CD1c-positive myeloid dendritic cell (primary cell): ENCODE results near the gene MYL5.
"Not testable (repeated sequence)": the region's sequence is repeated elsewhere in the genome, so short reads cannot be mapped to it uniquely, and the experiment has no call there.

Source experiments
- DNase-seq: peaks from one replicate; pipeline ENCODE4 v3.0.0-alpha.2; 2016; ENCODE audit errors: extremely low spot score

MYL5 gene

DNA sequence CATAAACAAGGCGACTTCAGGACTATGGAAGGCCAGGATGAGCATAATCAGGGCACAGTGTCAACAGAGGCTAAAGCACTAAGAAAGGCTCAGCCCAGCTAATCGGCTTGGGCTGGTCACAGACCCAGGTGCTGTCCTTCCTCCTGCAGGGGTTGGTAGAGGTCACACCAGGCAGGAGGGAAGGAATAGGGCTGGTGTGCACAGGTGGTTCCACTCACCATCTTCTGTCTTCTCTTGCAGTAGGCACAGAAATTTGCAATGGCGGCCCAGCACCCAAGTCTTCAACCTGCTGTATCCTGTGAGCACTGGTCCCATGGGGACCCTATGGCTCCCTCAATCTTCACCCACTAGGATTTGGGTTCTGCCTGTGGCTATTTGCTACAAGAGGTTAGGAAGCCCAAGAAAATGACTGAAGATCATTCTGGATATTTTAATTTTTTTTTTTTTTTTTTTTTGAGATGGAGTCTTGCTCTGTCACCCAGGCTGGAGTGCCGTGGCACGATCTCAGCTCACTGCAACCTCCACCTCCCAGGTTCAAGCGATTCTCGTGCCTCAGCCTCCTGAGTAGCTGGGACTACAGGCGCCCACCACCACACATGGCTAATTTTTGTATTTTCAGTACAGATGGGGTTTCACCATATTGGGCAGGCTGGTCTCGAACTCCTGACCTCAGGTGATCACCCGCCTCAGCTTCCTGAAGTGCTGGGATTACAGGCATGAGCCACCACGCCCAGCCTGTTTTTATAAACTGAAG lies 4.4 kb upstream of the MYL5 start:
- not testable (repeated sequence) for DNase-seq

DNA sequence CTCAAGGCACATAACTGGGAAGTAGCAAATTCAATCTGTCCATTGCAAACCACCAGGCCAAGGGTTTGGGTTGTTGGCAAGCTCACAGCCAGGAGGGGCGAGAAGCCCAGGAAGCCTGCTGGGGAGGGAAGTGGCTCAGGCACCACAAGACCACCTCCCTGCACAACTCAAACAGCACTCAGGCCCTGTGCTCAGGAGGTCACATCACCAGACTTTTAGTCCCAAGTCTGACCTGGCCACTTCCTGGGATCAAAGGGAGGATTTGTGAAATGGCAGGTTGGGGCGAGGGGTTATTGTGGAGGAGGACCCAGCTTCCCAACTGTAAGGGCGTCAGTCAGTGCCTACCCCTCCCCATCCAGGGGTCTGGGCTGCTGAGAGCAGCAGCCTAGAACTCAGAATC lies 2.6 kb upstream of the MYL5 start:
- DNase-seq: no peak

DNA sequence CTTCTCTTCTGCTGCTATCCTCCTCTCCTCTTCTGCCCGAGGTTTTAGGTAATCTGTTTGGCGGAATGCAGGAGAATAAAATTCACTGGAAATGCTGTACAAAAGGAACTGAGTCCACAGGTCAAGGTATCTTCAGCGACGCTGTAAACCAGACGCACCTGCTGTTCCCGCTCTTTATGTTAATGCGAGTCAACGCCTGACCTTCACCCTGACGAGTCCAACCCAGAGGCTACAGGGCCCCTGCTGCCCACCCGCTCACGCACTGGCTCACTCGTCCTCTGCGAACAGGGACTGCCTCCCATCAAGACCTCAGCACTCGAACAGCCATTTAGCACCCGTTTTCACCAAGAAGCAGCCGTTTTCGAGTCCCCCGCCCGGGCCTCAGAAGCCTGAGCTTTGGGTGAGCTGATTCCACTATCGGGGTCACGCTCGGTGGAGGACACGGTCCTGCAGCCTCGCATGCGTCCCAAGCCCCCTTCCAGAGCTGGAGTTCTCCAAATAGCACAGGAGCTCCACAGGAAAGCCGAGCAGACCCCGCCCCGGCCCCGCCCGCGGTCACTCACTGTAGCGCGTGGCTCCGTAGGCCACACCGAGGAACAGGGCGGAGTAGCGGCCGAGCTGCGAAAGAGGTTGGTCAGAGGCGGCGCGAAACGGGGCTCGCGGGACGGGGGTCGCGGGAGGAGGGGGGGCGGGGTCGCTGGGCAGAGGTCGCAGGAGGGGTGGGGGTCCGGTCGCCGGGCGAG lies 822 bp upstream of the MYL5 start:
- peak; percentile 47 for DNase-seq

DNA sequence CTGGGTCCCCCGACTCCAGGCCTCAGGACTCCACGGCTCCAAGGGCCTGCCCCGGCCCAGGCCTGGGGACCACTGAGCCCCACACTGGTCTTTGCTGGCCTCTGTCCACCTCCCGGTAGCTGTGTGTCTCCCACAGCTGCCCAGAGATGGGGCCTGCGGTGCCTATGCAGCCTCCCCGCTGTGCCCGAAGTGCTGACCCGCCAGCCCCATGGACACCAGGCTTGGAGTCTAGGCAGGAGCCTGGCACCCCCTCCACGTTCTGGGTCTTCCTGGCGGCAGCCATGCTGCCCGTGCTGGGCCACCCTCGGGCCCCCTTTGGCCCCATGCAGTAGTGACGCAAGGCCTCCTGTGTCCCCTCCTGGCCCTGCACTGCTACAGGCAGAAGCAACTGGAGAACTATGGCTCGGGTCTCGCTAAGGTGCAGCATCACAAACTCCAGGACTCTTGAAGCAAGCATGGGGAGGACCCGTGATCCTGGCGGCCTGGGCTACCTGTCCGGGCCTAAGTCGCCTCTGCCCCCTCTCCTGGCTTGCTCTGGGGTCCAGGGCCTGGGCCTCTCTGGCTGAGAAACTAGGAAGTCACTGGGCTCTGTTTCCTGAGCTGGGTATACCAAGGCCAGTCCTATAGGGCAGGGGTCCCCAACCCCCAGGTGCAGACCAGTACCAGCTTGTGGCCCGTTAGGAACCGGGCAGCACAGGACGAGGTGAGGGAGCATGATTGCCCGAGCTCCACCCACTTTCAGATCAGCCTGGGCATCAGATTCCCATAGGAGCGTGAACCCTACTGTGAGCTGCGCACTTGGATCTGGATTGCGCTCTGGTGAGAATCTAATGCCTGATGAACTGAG lies 917 bp downstream of the MYL5 start:
- no peak for DNase-seq

DNA sequence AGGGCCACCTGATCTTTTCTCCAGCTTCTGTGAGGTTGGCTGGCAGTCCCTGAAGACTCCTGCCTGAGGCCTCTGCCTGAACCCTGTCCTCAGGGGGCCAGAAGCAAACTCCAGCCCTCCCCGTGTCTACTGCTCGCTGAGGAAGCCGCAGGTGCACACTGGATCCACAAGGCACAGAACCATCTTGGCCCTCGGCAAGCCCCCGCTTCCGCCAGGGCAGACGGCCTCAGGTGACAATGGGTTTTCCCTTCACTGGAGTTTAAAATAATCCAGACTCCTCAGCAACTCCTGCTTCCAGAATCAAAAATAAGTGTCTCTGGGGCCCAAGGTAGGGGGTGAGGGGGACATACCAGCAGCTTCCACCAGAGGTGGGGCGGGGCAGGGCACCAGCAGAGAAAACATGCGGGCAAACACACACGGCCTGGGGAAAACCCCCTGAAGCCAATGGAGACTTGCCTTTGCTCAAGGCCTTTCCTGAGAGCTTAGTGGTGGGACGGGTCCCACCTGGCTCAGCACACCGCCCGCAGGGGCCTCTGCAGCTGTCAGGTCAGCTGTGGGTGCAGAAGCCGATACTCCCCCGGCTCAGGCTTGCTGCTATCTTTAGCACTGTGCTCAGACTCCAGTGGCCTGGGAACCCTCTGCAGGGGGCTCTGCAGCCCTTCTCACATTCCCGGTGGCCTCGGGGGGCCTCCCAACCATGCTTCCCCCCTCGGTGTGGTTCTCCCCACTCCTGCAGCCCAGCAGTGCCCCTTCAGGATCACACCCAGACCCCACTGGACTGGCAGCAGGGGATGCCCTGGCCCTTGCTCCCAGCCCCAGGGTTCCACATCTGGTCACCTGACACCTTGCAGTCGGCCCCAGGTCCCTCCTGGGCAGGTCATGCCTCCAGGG lies 1.9 kb downstream of the MYL5 start:
- DNase-seq: no peak

DNA sequence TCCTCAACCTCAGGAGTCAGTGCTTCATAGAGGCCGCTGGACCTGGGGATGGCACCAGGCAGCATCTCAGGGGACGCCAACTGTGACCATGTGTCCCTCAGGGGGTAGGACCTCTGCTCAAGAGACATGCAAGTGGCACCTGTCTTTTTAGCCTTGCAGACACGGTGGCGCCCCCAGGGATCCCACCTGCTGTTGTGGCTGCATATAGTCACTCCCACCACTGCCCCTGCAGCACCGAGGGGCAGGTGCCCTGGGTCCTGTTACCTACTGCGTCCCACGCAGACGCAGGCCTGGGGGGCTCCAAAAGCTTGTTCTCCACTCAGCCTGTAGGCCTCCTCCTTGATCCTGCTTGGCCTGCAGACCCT lies 2.5 kb downstream of the MYL5 start:
- no peak for DNase-seq

DNA sequence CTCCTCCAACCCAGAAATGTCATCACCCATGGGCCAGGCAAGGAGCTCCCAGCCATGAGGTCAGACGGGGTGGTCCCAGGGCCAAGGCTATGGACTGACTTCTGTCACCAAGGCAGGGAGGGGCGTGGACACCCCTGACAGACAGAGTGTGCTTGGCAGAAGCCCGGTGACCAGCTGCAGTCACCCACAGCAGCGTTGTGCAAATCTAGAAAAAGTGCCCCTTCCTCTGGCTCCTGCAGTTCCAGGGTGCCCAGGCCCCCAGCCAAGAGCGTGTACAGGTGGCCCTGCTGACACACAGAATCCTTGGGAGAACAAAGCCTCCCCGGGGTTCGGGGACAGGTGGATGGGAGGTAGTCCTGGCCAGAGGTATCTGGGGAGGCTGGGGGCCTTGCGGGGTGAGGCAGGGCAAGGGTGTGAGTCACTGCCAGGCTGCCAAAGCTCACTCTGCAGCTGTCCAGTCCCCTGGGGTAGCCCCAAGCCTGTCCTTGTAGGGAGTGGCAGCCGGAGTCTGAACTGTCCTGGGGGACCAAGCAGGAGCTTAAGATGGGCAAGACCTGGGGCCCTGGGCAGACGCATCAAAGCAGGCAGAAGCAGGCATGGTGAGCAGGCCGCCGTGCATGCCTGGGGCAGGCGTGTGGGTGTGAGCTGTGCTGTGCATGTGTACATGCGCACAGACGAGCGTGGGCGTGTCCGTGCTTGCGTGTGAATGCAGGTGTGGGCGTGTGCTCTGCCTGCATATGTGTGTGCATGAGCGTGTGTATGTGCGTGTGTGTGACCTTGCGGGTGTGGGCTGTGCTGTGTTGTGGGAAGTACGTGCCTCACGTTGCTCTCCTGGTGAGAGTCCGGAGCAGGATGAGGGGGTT lies 3.3 kb downstream of the MYL5 start:
- DNase-seq: peak; percentile 57

DNA sequence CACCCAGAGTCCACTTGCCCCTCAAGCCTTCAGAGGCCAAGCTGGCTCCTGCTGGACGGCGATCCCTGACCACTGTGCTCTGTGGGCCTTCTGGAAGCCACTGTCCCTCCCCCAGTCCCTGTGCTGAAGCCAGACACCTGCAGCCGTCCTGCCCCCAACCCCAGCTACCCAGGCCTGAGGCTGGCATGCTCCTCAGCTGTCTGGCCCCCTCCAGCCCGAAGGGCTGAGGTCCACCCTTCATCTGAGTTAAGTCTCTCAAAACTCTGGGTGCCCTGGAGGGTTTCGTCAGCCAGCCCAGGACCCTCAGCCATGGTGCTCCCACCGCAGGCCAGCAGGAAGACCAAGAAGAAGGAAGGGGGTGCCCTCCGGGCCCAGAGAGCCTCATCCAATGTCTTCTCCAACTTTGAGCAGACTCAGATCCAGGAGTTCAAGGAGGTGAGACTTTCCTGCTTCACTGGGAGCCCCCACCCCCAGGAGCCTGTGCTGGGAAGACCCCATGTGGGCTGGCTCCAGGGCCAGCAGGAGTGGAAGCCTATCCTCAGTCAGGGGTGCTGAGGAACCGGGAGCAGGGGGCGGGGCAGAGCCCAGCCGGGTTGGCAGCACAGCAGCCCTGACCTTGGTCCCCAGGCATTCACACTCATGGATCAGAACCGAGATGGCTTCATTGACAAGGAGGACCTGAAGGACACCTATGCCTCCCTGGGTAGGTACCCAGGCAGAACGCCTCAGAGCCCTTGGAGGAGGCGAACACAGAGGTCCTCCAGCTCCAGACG lies 4.2 kb downstream of the MYL5 start:
- no peak for DNase-seq

DNA sequence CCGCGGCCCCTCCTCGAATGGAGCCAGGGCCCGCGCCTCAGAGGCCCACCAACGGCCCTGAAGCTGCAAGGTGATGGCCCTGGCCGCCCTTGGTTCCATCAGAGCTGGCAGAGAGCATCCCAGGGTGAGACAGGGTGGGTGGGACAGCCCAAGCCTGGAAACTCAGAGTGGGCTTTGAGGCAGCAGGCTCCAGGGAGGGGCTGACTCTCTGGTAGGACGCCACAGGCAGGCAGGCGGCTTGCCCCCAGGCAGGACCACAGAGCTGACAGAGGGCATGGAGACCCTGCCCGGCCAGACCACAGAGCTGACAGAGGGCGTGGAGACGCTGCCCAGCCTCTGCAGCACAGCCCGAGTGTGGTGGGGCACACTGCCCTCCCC lies 4.8 kb downstream of the MYL5 start:
- DNase-seq: no peak

DNA sequence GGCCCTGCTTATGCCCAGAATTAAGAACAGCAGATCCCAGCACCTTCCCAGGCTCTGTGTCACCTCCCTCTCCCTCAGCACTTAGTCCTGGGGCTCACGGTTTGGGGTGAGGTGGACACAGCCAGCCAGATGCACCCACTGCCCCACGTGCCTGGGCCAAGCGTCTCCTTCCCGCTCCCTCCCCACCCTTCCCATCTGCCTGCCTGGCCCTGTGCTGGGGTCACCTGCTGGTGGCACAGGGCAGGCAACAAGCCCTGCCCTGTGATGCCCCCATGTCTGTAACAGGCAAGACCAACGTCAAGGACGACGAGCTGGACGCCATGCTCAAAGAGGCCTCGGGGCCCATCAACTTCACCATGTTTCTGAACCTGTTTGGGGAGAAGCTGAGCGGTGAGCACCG lies 5.3 kb downstream of the MYL5 start:
- no peak for DNase-seq

DNA sequence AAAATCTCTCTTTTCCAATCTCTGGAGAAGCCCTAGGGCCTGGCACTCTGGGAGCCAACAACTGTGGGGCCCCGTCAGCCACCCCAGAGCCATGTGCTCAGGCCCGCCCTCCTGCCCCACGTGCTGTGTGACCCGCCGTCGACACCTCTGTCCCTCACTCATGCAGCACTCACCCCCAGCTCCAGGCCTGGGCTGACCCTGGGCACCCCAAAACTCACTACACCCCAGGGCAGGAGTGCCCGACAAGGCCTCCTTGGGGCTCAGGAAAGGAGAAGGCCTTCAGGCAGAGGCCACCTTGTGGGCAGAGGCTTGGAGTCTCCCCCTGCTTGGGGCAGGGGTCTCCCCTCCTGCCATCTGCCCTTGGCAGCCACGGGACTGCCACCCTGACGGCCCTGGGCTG lies 5.7 kb downstream of the MYL5 start:
- DNase-seq: no peak

DNA sequence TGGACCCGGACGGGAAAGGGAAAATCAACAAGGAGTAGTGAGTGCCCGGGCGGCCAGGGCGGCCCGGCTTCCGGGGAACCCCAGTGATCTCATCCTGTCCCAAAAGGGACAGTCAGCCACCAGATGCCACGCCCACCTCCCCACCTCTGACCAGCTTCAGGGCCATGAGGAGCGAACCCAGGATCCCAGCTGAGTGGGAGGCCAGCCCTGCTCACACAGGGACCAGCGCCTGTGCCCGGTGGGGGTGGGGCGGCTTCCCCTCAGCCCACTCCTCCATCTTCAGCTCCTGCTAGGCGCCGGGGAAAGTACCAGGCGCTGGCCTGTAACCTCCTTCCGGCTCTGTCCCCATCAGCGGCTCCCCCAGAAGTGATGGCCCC lies 6.2 kb downstream of the MYL5 start:
- peak; percentile 66 for DNase-seq

DNA sequence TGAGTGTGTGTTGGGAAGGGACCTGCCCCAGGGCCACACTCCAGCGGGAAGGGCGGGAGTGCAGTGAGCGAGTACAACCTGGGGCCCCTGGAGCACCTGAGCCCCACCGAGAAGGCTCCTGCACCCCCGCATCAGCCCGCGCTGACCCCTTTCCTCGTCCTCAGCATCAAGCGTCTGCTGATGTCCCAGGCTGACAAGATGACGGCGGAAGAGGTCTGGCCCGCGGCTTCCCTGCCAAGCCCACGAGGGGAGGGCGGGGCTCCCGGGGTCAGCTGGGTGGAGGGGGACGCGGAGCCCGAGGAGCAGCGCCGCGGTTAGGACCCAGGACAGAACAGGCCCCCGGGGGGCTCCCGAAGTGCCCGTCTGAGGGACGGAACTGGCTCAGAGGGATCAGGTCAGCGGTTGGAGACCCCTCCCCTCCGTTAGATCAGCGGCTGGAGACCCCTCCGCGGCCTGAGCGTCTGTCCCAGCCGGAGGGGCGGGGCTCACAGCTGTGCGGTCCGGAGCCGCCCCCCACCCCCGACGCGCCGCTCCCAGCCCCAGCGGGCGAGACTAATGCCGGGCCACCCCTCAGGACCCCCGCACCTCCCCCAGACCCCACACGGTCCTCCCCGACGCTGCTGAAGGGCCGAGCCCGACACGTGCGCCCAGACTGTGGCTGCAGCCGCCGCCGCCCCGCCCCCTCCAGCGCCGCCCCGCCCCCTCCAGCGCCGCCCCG lies 6.7 kb downstream of the MYL5 start:
- DNase-seq: peak; percentile 52

DNA sequence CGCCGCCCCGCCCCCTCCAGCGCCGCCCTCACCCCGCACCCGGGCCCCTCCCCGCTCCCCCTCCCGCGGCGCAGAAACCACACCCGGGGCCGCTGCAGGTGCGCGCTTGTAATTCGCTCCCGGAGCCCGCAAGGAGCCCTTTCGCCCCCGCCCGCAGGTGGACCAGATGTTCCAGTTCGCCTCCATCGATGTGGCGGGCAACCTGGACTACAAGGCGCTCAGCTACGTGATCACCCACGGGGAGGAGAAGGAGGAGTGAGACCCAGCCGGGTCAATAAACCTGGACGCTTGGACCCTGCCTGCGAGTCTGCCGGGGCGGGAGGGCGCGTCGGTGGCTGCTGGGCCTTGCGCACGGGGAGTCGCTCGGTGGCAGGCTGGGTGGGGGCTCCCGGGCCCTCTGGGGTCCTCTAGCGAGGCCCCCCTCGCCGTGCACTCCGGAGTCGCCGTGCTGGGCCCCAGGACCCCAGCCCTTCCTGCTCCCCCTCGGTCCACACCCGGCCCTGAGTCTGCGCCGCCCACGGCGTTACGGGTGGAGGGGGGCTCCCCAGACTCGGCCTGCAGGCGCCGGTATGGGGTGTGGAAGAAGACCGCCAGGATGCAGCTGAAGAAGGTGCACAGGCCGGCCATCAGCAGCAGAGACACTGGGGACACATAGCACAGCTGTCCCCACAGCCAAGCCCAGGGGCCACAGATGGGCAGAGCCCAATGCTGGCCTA lies 7.6 kb downstream of the MYL5 start:
- no peak for DNase-seq

DNA sequence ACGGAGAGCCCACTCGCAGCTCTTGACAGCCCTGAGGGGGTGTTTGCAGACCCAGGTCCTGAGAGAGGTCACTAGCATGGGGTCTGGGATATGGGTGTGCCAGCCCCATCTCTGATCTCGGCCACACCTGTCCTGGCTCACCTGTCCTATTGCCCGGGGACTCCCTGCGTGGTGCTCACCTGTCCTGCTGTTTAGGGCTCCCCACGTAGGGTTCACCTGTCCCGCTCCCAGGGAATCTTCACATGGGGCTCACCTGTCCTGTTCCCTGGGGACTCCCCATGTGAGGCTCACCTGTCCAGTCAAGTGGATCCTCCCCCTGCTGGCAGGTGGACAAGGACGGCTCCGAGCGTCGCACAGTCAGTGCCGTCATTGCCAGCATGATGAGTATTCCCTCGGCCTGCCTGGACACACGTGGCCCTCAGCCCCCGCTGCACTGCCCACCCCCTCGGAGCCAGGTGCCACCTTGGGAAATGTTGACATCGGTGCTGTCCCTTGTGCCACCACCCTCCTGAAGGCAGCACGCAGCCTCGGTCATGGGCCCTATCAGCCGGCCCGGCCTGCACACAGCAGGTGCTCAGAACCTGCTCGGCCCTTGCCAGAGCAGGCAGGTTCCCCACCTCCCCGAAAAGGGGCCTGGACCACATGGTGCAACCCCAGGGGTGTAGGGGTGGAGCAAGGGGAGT lies 8.3 kb downstream of the MYL5 start:
- DNase-seq: no peak

DNA sequence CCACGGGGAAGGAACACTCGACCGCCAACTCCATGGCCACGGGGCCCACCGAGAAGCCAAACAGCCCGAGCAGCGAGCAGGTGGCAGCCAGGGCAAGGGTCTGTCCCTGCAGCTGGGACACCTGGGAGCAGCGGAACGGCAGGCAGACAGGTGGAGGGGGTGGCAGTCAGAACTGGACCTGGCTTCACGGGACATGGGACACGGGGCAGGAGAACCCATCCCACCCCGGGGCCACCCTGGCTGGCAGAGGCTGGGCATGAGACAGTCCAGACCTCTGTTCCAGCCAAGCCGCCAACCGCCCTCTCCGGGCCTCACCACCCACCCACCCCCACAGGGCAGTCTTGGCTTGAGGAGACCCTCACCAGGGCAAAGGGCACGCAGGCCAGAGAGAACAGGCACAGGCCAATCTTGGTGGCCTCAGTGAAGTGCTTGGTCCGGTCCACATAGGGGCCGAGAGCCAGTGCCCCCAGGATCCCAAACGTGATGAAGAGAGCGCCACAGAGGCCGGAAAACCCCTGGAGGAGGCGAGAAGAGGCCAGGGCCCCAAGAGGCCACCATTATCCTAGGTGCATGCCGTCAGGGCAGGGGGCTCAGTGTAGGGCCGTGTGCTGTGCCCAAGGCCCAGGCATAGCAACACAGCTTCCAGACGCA lies 9.0 kb downstream of the MYL5 start:
- no peak for DNase-seq

DNA sequence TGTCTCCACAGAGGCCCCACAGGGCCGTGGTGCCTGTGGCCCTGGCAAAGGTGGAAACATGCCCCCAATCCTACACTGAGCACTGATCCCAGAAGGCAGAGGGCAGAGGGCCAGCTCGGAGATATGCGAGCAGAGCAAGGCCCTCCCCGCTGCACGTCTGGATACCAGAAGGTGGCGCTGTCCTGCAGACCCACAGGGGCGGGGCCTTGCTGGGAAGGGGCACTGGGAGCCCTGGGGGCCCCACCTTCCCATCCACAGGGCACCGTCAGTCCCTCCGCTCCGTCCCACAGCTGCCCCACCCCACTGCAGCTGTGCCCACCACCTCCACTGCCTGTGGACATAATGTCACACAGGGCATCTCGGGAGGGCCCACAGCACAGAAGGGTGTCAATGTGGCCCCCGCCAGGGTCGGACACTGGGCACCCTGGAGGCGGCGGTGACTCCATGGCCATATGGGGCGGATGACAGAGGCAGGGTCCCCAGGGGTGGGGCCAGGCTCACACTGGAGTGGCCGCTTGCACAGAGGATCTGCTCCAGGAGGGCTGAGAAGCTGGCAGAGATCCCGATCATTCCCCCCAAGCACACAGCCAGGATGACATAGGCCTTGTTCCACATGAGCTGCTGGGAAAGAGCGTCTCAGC lies 9.8 kb downstream of the MYL5 start:
- peak; percentile 68 for DNase-seq
